ENCODE measurements around the gene TTC34. TPM values are rescaled to one million over a fixed set of nuclear protein-coding genes. Genes with fewer than 3 reads are reported as not detected.

TTC34 gene
- total and polyA plus RNA-seq, 2 of the 13 experiments (the other 11 are each of a cell fraction or from before 2014, with no cell fraction given), result 0.07 to 0.11 TPM

DNA sequence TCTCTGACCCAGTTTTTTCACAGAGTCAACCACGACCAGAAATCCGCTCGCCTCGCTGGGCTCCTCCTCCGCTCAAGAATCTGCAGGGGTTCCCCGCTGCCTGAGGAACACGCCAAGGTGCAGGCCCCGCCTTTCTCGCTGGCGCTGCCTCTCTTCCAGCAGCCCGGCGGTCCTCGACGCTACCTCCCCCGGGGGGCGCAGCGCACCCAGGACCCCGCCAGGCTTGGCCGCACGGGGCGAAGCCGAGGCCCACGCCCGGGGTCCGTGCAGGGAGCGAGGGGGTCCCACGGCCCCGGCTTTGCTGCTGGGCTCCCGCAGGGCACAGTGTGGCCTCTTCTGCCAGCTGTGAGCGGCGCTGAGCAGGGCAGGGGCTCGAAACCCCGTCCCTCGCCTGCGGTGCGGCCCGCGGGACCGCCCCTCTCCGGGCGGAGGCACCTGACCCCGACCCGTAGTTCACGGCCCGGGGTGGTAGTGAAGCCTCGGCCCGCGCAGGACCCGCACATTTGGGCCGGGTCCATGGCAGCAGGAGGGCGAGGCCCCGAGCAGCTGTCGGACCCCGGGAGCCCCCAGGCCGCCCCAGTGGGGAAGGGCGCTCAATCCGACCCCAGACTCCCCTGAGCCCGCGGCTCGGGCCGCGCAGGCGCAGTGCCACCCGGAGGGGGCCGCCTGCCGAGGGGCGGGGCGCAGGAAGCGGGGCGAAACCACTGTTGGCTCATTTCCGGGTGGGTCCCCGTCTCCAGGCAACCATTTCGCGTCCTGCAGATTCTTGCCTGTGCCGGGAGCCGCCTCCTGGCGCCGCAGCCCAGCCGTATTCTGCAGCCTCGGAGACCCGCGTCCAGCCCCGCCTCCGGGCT, 158.7 kb downstream of the TTC34 start (continued):
- TF ChIP-seq TSC22D2 (CRISPR knock-in tag; IDR thresholded peaks at IDR 0.05; ENCODE audit: borderline replicate concordance) (no peak), ZNF34 (CRISPR knock-in tag; IDR thresholded peaks at IDR 0.05; ENCODE audit: borderline replicate concordance) (no peak), ZNF7 (CRISPR knock-in tag; IDR thresholded peaks at IDR 0.05) (no peak), ZNF776 (CRISPR knock-in tag; IDR thresholded peaks at IDR 0.05) (peak; percentile 79), ZNF737 (CRISPR knock-in tag; IDR thresholded peaks at IDR 0.05; ENCODE audit: borderline replicate concordance) (no peak), HNF4A (CRISPR knock-in tag; IDR thresholded peaks at IDR 0.05) (no peak), MAF1 (CRISPR knock-in tag; IDR thresholded peaks at IDR 0.05; ENCODE audit: borderline replicate concordance) (no peak), REL (CRISPR knock-in tag; conservative IDR thresholded peaks at IDR 0.05) (0 out of 2 replicates have a peak, but pooled peaks have one; percentile 65), ZNF564 (CRISPR knock-in tag; IDR thresholded peaks at IDR 0.05) (no peak), SP2 (CRISPR knock-in tag; IDR thresholded peaks at IDR 0.05) (peak; percentile 34; the same call in 1 of the 2 replicates), KLF13 (CRISPR knock-in tag; IDR thresholded peaks at IDR 0.05) (0 out of 2 replicates have a peak, but pooled peaks have one; percentile 76), ZNF484 (CRISPR knock-in tag; IDR thresholded peaks at IDR 0.05; ENCODE audit: borderline replicate concordance, low read depth) (no peak), AHR (CRISPR knock-in tag; IDR thresholded peaks at IDR 0.05) (no peak), POLR2G (IDR thresholded peaks at IDR 0.05; ENCODE audit: low read depth, low read length) (peak; percentile 92), MLLT10 (CRISPR knock-in tag; IDR thresholded peaks at IDR 0.05) (no peak), ZNF33B (CRISPR knock-in tag; IDR thresholded peaks at IDR 0.05) (no peak), SP4 (CRISPR knock-in tag; IDR thresholded peaks at IDR 0.05) (peak; percentile 48; the same call in 1 of the 2 replicates), FOXP1 (IDR thresholded peaks at IDR 0.05) (no peak), FOXP1 (CRISPR knock-in tag; IDR thresholded peaks at IDR 0.05) (no peak), SETDB1 (CRISPR knock-in tag; IDR thresholded peaks at IDR 0.05; ENCODE audit: borderline replicate concordance) (no peak), ZNF326 (CRISPR knock-in tag; IDR thresholded peaks at IDR 0.05; ENCODE audit: borderline replicate concordance) (no peak), ZNF720 (CRISPR knock-in tag; IDR thresholded peaks at IDR 0.05) (no peak)
- TF ChIP-seq, protein P1, sequence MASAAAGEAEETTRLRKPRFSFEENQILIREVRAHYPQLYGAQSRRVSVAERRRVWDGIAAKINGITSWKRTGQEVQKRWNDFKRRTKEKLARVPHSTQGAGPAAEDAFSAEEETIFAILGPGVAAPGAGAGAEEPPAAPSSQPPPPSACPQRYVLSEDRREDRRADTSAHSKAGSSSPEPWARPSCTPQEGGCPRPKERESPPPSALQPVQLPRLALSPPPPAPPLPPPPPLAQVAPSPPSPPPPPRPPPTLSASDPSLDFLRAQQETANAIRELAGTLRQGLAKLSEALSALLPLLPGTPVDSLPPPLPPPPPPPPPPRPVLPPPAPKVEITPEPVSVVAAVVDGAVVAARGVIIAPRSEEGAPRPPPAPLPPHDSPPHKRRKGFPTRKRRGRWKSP (CRISPR knock-in tag; IDR thresholded peaks at IDR 0.05), result no peak
- TF ChIP-seq, protein P2, sequence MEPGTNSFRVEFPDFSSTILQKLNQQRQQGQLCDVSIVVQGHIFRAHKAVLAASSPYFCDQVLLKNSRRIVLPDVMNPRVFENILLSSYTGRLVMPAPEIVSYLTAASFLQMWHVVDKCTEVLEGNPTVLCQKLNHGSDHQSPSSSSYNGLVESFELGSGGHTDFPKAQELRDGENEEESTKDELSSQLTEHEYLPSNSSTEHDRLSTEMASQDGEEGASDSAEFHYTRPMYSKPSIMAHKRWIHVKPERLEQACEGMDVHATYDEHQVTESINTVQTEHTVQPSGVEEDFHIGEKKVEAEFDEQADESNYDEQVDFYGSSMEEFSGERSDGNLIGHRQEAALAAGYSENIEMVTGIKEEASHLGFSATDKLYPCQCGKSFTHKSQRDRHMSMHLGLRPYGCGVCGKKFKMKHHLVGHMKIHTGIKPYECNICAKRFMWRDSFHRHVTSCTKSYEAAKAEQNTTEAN (CRISPR knock-in tag; conservative IDR thresholded peaks at IDR 0.05), result 0 out of 2 replicates have a peak, but pooled peaks have one; percentile 23
- TF ChIP-seq, protein P3, sequence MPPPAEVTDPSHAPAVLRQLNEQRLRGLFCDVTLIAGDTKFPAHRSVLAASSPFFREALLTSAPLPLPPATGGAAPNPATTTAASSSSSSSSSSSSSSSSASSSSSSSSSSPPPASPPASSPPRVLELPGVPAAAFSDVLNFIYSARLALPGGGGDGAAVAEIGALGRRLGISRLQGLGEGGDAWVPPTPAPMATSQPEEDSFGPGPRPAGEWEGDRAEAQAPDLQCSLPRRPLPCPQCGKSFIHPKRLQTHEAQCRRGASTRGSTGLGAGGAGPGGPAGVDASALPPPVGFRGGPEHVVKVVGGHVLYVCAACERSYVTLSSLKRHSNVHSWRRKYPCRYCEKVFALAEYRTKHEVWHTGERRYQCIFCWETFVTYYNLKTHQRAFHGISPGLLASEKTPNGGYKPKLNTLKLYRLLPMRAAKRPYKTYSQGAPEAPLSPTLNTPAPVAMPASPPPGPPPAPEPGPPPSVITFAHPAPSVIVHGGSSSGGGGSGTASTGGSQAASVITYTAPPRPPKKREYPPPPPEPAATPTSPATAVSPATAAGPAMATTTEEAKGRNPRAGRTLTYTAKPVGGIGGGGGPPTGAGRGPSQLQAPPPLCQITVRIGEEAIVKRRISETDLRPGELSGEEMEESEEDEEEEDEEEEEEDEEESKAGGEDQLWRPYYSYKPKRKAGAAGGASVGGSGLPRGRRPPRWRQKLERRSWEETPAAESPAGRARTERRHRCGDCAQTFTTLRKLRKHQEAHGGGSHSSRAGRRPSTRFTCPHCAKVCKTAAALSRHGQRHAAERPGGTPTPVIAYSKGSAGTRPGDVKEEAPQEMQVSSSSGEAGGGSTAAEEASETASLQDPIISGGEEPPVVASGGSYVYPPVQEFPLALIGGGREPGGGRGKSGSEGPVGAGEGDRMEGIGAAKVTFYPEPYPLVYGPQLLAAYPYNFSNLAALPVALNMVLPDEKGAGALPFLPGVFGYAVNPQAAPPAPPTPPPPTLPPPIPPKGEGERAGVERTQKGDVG (CRISPR knock-in tag; IDR thresholded peaks at IDR 0.05; ENCODE audit: borderline replicate concordance), result no peak

All from HepG2 (cell line).